NCI-H1417 treated with DMSO at 0.1 percent for 48 hours (cell line): ENCODE data around the gene ZKSCAN7.
"Not testable (repeated sequence)": the region's sequence is repeated elsewhere in the genome, so short reads cannot be mapped to it uniquely, and the experiment has no call there.

Source experiments
- DNase-seq: peaks from one replicate; lab custom pipeline; 2025; lab: John Stamatoyannopoulos, UW

ZKSCAN7 gene

GRCh38 chr3:44554626-44555592 is at the start of gene ZKSCAN7:
Gene ZKSCAN7 (plus strand): TSS chr3:44555193. CDS start chr3:44557048, 1,855 bp downstream.
- no peak for DNase-seq

GRCh38 chr3:44506556-44506955 is 48.4 kb upstream of the ZKSCAN7 start:
- no peak for DNase-seq

GRCh38 chr3:44506961-44507360 is 48.0 kb upstream of the ZKSCAN7 start:
- no peak for DNase-seq

- DNase-seq = no peak
These were observed 45.5 kb upstream of the ZKSCAN7 start for GRCh38 chr3:44509393-44509921.

- DNase-seq = no peak
These were observed 45.0 kb upstream of the ZKSCAN7 start for GRCh38 chr3:44510000-44510368.

GRCh38 chr3:44511238-44511566 is 43.8 kb upstream of the ZKSCAN7 start:
- no peak for DNase-seq

GRCh38 chr3:44513513-44513912 is 41.5 kb upstream of the ZKSCAN7 start:
- no peak for DNase-seq

- no peak for DNase-seq
These were observed 38.8 kb upstream of the ZKSCAN7 start for GRCh38 chr3:44516230-44516629.

- DNase-seq = no peak
These were observed 36.2 kb upstream of the ZKSCAN7 start for GRCh38 chr3:44518782-44519156.

- DNase-seq = no peak
These were observed 33.3 kb upstream of the ZKSCAN7 start for GRCh38 chr3:44521721-44522120.

- DNase-seq = no peak
These were observed 32.5 kb upstream of the ZKSCAN7 start for GRCh38 chr3:44522494-44522933.

GRCh38 chr3:44525060-44525459 is 29.9 kb upstream of the ZKSCAN7 start:
- DNase-seq = no peak

GRCh38 chr3:44529927-44530326 is 25.1 kb upstream of the ZKSCAN7 start:
- no peak for DNase-seq

GRCh38 chr3:44530911-44531310 is 24.1 kb upstream of the ZKSCAN7 start:
- DNase-seq = no peak

- DNase-seq = not testable (repeated sequence)
These were observed 20.3 kb upstream of the ZKSCAN7 start for GRCh38 chr3:44534659-44535058.

GRCh38 chr3:44535364-44535763 is 19.6 kb upstream of the ZKSCAN7 start:
- DNase-seq = no peak

GRCh38 chr3:44544811-44545210 is 10.2 kb upstream of the ZKSCAN7 start:
- DNase-seq = not testable (repeated sequence)

GRCh38 chr3:44555723-44556122 is 730 bp downstream of the ZKSCAN7 start:
- no peak for DNase-seq

- no peak for DNase-seq
These were observed 2.1 kb downstream of the ZKSCAN7 start for GRCh38 chr3:44557074-44557473.

GRCh38 chr3:44561076-44561475 is 6.1 kb downstream of the ZKSCAN7 start:
- DNase-seq = no peak

- DNase-seq = no peak
These were observed 7.2 kb downstream of the ZKSCAN7 start for GRCh38 chr3:44562147-44562546.

GRCh38 chr3:44568561-44568960 is 13.6 kb downstream of the ZKSCAN7 start:
- no peak for DNase-seq

- no peak for DNase-seq
These were observed 16.0 kb downstream of the ZKSCAN7 start for GRCh38 chr3:44571024-44571423.

GRCh38 chr3:44576613-44577012 is 21.6 kb downstream of the ZKSCAN7 start:
- no peak for DNase-seq
